ENCODE measurements around the gene GGCX.

The GGCX gene

DNA sequence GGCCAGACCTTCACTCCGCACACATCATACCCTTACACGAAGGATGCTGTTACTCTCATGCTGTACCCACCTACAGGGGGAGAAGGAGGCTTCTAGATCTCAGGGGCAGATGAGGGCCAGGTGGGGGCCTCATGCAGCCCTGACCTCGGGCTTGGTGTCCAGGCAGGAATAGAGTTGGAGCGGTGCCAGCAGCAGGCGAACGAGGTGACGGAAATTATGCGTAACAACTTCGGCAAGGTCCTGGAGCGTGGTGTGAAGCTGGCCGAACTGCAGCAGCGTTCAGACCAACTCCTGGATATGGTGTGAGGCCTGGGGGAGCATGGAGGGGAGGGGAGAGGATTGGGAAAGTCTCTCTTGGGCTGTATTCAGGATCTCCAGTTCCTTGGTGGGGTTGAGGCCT, 30.3 kb upstream of the GGCX start:
- H3K27ac ChIP-seq (ENCODE audit: low read length): no peak overlapping the region
- no peaks in the 10 kb centered on the region for H3K9me2 ChIP-seq (replicated peaks; ENCODE audit: insufficient read depth, low read length)
- H2AFZ ChIP-seq (ENCODE audit: low read length): no peak overlapping the region
- H3F3A ChIP-seq (ENCODE audit: insufficient read depth, low read length): no peaks in the 10 kb centered on the region
- H3K27me3 ChIP-seq (replicated peaks; ENCODE audit: insufficient read depth, low read length): no peaks in the 10 kb centered on the region
- no peak overlapping the region for H3K4me3 ChIP-seq (ENCODE audit: low read length)
- no peak for TF ChIP-seq EZH2phosphoT487 (IDR thresholded peaks at IDR 0.05; ENCODE audit: low read length)
- TF ChIP-seq, protein P1, sequence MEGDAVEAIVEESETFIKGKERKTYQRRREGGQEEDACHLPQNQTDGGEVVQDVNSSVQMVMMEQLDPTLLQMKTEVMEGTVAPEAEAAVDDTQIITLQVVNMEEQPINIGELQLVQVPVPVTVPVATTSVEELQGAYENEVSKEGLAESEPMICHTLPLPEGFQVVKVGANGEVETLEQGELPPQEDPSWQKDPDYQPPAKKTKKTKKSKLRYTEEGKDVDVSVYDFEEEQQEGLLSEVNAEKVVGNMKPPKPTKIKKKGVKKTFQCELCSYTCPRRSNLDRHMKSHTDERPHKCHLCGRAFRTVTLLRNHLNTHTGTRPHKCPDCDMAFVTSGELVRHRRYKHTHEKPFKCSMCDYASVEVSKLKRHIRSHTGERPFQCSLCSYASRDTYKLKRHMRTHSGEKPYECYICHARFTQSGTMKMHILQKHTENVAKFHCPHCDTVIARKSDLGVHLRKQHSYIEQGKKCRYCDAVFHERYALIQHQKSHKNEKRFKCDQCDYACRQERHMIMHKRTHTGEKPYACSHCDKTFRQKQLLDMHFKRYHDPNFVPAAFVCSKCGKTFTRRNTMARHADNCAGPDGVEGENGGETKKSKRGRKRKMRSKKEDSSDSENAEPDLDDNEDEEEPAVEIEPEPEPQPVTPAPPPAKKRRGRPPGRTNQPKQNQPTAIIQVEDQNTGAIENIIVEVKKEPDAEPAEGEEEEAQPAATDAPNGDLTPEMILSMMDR (IDR thresholded peaks at IDR 0.05; ENCODE audit: low read length): no peak
- no peak for TF ChIP-seq EZH2 (optimal IDR thresholded peaks at IDR 0.05; ENCODE audit: low read depth, low read length)
- H3K79me2 ChIP-seq (ENCODE audit: low read length): peaks cover 10% of the 10 kb centered on the region
- H3K36me3 ChIP-seq (replicated peaks; ENCODE audit: insufficient read depth, low read length): no peaks in the 10 kb centered on the region
- DNase-seq: no peak
- no peaks in the 10 kb centered on the region for H3K9me3 ChIP-seq (replicated peaks; ENCODE audit: insufficient read depth, low read length)
- no peak overlapping the region for H3K4me2 ChIP-seq (ENCODE audit: low read depth, low read length)
- no peaks in the 10 kb centered on the region for H4K20me1 ChIP-seq (ENCODE audit: insufficient read depth, low read length)
- peaks cover 4% of the 10 kb centered on the region; the same call in 1 of the 2 replicates for H3K4me1 ChIP-seq (ENCODE audit: low read length)
- no peak overlapping the region for H3K9ac ChIP-seq (ENCODE audit: low read length)

DNA sequence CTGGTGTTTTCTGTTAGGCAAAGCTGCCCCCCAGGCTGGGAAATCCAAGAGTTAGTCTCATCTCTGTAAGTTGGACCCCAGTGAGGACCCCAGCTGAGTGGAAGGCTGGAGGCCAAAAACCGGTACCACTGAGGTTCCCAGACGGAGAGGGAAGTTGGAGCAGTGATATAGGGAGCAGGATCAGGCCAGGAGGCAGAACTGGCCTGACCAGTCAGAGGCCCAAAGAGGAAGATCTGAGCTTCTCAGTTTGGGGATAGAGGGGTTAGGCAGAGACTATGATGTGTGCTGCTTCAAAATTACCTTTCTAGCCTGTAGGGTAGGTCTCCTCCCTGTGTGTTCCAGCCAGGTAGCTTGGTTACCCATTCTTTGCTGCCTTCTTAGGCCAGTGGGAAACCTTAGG, 29.7 kb upstream of the GGCX start:
- H3K4me1 ChIP-seq (ENCODE audit: low read length): no peaks in the 10 kb centered on the region
- no peak overlapping the region for H2AFZ ChIP-seq (ENCODE audit: low read length)
- no peak overlapping the region for H3K27ac ChIP-seq (ENCODE audit: low read length)
- TF ChIP-seq, protein P1 (IDR thresholded peaks at IDR 0.05; ENCODE audit: low read length): no peak
- no peak overlapping the region for H3K4me2 ChIP-seq (ENCODE audit: low read depth, low read length)
- H3K9me3 ChIP-seq (replicated peaks; ENCODE audit: insufficient read depth, low read length): no peaks in the 10 kb centered on the region
- no peaks in the 10 kb centered on the region for H3K36me3 ChIP-seq (replicated peaks; ENCODE audit: insufficient read depth, low read length)
- no peak overlapping the region for H3K9ac ChIP-seq (ENCODE audit: low read length)
- DNase-seq: no peak
- no peaks in the 10 kb centered on the region for H3K9me2 ChIP-seq (replicated peaks; ENCODE audit: insufficient read depth, low read length)
- no peaks in the 10 kb centered on the region for H4K20me1 ChIP-seq (ENCODE audit: insufficient read depth, low read length)
- H3K79me2 ChIP-seq (ENCODE audit: low read length): peaks cover 4% of the 10 kb centered on the region
- no peaks in the 10 kb centered on the region for H3F3A ChIP-seq (ENCODE audit: insufficient read depth, low read length)
- H3K27me3 ChIP-seq (replicated peaks; ENCODE audit: insufficient read depth, low read length): no peaks in the 10 kb centered on the region
- H3K4me3 ChIP-seq (ENCODE audit: low read length): no peak overlapping the region

- no peak overlapping the region for H3K9ac ChIP-seq (ENCODE audit: low read length)
- no peaks in the 10 kb centered on the region for H3F3A ChIP-seq (ENCODE audit: insufficient read depth, low read length)
- no peak overlapping the region for H2AFZ ChIP-seq (ENCODE audit: low read length)
- no peaks in the 10 kb centered on the region for H3K27me3 ChIP-seq (replicated peaks; ENCODE audit: insufficient read depth, low read length)
- H3K4me2 ChIP-seq (ENCODE audit: low read depth, low read length): no peak overlapping the region
- H3K4me1 ChIP-seq (ENCODE audit: low read length): no peaks in the 10 kb centered on the region
- TF ChIP-seq EZH2 (optimal IDR thresholded peaks at IDR 0.05; ENCODE audit: low read depth, low read length): no peak
- no peak for TF ChIP-seq EZH2phosphoT487 (IDR thresholded peaks at IDR 0.05; ENCODE audit: low read length)
- TF ChIP-seq, protein P1 (IDR thresholded peaks at IDR 0.05; ENCODE audit: low read length): no peak
- no peak for DNase-seq
- no peaks in the 10 kb centered on the region for H3K36me3 ChIP-seq (replicated peaks; ENCODE audit: insufficient read depth, low read length)
- H3K79me2 ChIP-seq (ENCODE audit: low read length): no peaks in the 10 kb centered on the region
- H4K20me1 ChIP-seq (ENCODE audit: insufficient read depth, low read length): no peaks in the 10 kb centered on the region
- H3K27ac ChIP-seq (ENCODE audit: low read length): no peak overlapping the region
- no peaks in the 10 kb centered on the region for H3K9me2 ChIP-seq (replicated peaks; ENCODE audit: insufficient read depth, low read length)
- H3K4me3 ChIP-seq (ENCODE audit: low read length): no peak overlapping the region
- no peaks in the 10 kb centered on the region for H3K9me3 ChIP-seq (replicated peaks; ENCODE audit: insufficient read depth, low read length)
These were observed 28.9 kb upstream of the GGCX start for GRCh38 chr2:85589982-85590791.
